HepG2 (cell line): ENCODE results near the gene SERPINE2. TPM values are rescaled to one million over a fixed set of nuclear protein-coding genes. Genes with fewer than 3 reads are reported as not detected.

ENCODE experiments used
- HOMEZ ChIP-seq: IDR thresholded peaks from 2 replicates; pipeline ENCODE4 v1.6.1; 2016; ENCODE audit warnings: low read depth
- MLXIP ChIP-seq: sonication (generic); formaldehyde crosslinking; IDR thresholded peaks from 2 replicates; pipeline ENCODE4 v1.9.0; 2021; ENCODE audit warnings: missing genetic modification reagents, borderline replicate concordance
- SRY ChIP-seq: sonication (generic); formaldehyde crosslinking; IDR thresholded peaks from 2 replicates; pipeline ENCODE4 v1.8.0; 2022; ENCODE audit warnings: mild to moderate bottlenecking, missing genetic modification reagents
- THAP7 ChIP-seq: sonication (generic); formaldehyde crosslinking; IDR thresholded peaks from 2 replicates; pipeline ENCODE4 v1.8.1; 2023; ENCODE audit warnings: mild to moderate bottlenecking, missing genetic modification reagents
- ZBTB1 ChIP-seq: sonication (generic); formaldehyde crosslinking; IDR thresholded peaks from 2 replicates; pipeline ENCODE4 v1.4.0; 2020; ENCODE audit warnings: missing genetic modification reagents, borderline replicate concordance
- ZIK1 ChIP-seq: sonication (generic); formaldehyde crosslinking; IDR thresholded peaks from 2 replicates; pipeline ENCODE4 v1.5.0; 2020; ENCODE audit warnings: mild to moderate bottlenecking, low read depth, missing genetic modification reagents, borderline replicate concordance
- ZNF563 ChIP-seq: sonication (generic); formaldehyde crosslinking; IDR thresholded peaks from 2 replicates; pipeline ENCODE4 v1.8.0; 2022; ENCODE audit warnings: mild to moderate bottlenecking, moderate library complexity, missing genetic modification reagents
- polyA plus RNA-seq, 8 experiments: library from polyadenylated mRNA; depleted of rRNA in 3 of 8; stranded (reverse) in 7 of 8; unstranded in 1 of 8; fragments of >200 nt; fragmentation: Illumina TruSeq in 4 of 8; extraction: Trizol in 4 of 8; gene quantifications; 2 replicates each; pipeline versions ENCODE4 v1.2.1 to v1.2.3, GENCODE V29; 2011 to 2016; ENCODE audit warnings: low read depth in 4 of 8, missing spikeins in 1 of 8, mixed read lengths in 1 of 8; ENCODE audit not compliant: insufficient read depth in 1 of 8
- total RNA-seq, 5 experiments: library from RNA; depleted of rRNA; stranded (reverse); fragments of >200 nt; fragmentation: Illumina TruSeq; extraction: Trizol; gene quantifications; 2 replicates each; pipeline ENCODE4 v1.2.3, GENCODE V29; 2016; ENCODE audit warnings: low read depth in 1 of 5

Gene SERPINE2
- total and polyA plus RNA-seq, 2 of the 13 experiments (the other 11 are each of a cell fraction or from before 2014, with no cell fraction given), result 7.9 to 18.1 TPM

GRCh38 chr2:223971731-223972130 is 67.4 kb downstream of the SERPINE2 start (continued):
- TF ChIP-seq HOMEZ (CRISPR knock-in tag) (no peak), ZNF563 (no peak), ZBTB1 (CRISPR knock-in tag) (no peak), THAP7 (CRISPR knock-in tag) (no peak), MLXIP (CRISPR knock-in tag) (no peak), ZIK1 (CRISPR knock-in tag) (no peak), SRY (no peak)
